Naive B cell (primary cell): ENCODE results near the gene C18orf32. TPM values are rescaled to one million over a fixed set of nuclear protein-coding genes. Genes with fewer than 3 reads are reported as not detected.
"Not testable (repeated sequence)": the region's sequence is repeated elsewhere in the genome, so short reads cannot be mapped to it uniquely, and the experiment has no call there.

Source experiments
- ATAC-seq, 2 donors: fragments of 150-1000 bp; cut with Tn5 transposase; 2 replicates each; pipeline ENCODE4 v1.10.0; 2021; ENCODE audit warnings: low read depth in 2 of 2, mild to moderate bottlenecking in 2 of 2, moderate library complexity in 2 of 2
- DNase-seq: peaks from one replicate; pipeline ENCODE4 v3.0.0; 2022
- H3K27ac Mint-ChIP-seq, 6 donors: one replicate each; pipeline ENCODE4 v1.8.0; 2020 to 2022; ENCODE audit warnings: mild to moderate bottlenecking in 6 of 6, mixed read lengths in 6 of 6, moderate library complexity in 5 of 6, inconsistent platforms in 2 of 6
- H3K27me3 Mint-ChIP-seq, 3 donors: one replicate each; pipeline ENCODE4 v1.8.0; 2021 to 2022; ENCODE audit warnings: mixed read lengths in 3 of 3, mild to moderate bottlenecking in 1 of 3
- H3K36me3 Mint-ChIP-seq, 2 donors: one replicate each; pipeline ENCODE4 v1.8.0; 2020 to 2022; ENCODE audit warnings: mixed read lengths in 2 of 2, inconsistent platforms in 1 of 2, mild to moderate bottlenecking in 1 of 2
- H3K4me1 Mint-ChIP-seq, 3 donors: one replicate each; pipeline ENCODE4 v1.8.0; 2020 to 2022; ENCODE audit warnings: mixed read lengths in 3 of 3, inconsistent platforms in 1 of 3, mild to moderate bottlenecking in 1 of 3, moderate library complexity in 1 of 3
- H3K4me3 Mint-ChIP-seq, 8 donors: one replicate each; pipeline ENCODE4 v1.8.0; 2020 to 2022; ENCODE audit warnings: mild to moderate bottlenecking in 8 of 8, mixed read lengths in 8 of 8, moderate library complexity in 8 of 8, inconsistent platforms in 2 of 8
- H3K9me3 Mint-ChIP-seq, 7 donors: one replicate each; pipeline ENCODE4 v1.8.0; 2020 to 2022; ENCODE audit warnings: mixed read lengths in 7 of 7, mild to moderate bottlenecking in 5 of 7, inconsistent platforms in 2 of 7, moderate library complexity in 1 of 7
- polyA plus RNA-seq, 6 donors: library from polyadenylated mRNA; unstranded; fragments of 300-500 nt; fragmentation: Illumina TruSeq; gene quantifications; one replicate each; pipeline ENCODE4 v1.2.3, GENCODE V29; 2021; ENCODE audit warnings: low read depth in 6 of 6

C18orf32 gene
- polyA plus RNA-seq: 100 to 1,000 TPM; 106 to 205 (median 114) TPM

DNA sequence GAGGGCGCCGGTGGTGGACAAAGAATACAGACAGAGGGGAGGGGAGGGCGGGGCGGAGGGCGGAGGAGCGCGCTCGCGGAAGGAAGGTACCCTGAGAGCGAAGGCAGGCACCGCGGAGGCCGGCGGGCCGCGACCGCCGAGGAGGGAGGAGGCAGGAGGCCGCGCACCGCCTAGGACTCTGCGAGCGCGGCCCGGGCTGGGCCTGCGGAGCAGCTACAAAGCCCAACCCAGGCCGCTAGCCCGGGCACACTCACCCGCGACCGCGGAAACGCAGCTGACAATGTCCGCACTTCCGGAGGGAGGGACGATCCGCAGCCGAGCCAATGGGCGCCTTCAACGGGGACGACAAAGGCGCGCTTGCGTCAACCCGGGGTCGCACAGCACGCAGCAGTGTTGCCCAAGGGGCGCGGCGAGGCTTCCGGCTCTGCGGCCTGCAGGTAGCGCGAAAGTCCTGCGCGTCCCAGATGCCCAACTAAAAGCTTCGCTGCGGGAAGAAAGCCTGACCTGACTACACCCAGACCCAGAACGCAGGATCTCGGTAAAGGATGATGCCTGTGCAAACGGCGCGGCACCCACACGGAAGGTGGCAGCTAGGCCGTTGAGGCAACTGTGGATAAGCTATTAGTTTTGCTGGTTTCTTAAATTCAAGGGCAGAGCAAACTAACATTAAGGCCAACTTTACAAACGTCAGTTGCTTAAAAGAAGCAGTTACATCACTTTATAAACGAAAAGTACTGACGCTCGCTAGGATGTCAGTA is at the start of gene C18orf32:
Gene C18orf32, minus strand, starts transcription at position 282 of the 758 bp plus-strand sequence. CDS start 3,486 bp downstream, outside the sequence.
- peak within 1 kb of the TSS; percentile 92 to 100 (median 98) for H3K4me3 Mint-ChIP-seq
- ATAC-seq (peak; percentile 90 to 91), DNase-seq (peak; percentile 98)
- H3K9me3 Mint-ChIP-seq: no peaks in the 10 kb centered on the region
- H3K27me3 Mint-ChIP-seq: no peaks in the 10 kb centered on the region
- peak within 1 kb of the TSS; percentile 97 to 100 (median 99) for H3K27ac Mint-ChIP-seq
- H3K4me1 Mint-ChIP-seq: peaks cover 25 to 76% (median 48%) of the 10 kb centered on the region in 3 donors
- H3K36me3 Mint-ChIP-seq: peaks cover 29 to 35% of the 10 kb centered on the region in 2 donors

DNA sequence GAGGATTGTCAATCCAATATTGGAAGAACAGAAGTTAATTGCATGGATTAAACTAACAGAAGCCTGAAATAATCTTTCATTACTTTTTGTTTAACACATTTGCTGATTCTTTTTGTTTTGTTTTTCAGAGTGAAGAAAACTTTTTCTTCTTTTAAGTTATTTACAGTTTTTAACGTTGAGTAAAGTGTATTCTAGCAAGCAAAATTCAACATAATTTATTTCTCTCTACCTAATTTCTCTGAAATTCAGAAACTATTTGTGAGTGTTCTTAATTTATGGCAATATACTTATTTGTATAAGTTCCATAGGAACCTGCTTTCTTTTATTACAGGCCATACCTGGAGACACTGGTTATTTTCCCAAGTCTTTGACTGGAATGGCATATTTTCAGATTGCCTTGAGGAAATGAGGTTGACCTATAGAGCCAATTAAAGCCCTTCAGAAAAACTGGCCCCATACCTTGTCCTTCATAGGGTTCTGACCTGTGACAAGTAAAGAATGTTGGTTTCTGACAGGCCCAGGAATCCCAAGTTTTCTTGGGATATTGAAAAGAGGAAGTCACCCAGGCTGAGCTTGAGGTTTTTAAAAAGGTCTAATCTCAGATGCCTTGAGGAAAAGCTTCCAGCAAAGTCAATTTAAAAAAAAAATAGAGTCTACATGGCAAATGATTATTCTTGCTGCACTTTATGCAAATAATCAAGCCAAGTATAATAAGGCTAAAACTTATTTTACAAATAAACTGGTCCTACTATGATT is 48.0 kb upstream of the C18orf32 start:
- no peak for DNase-seq
- peaks cover 9 to 21% (median 13%) of the 10 kb centered on the region in 3 donors for H3K27me3 Mint-ChIP-seq

DNA sequence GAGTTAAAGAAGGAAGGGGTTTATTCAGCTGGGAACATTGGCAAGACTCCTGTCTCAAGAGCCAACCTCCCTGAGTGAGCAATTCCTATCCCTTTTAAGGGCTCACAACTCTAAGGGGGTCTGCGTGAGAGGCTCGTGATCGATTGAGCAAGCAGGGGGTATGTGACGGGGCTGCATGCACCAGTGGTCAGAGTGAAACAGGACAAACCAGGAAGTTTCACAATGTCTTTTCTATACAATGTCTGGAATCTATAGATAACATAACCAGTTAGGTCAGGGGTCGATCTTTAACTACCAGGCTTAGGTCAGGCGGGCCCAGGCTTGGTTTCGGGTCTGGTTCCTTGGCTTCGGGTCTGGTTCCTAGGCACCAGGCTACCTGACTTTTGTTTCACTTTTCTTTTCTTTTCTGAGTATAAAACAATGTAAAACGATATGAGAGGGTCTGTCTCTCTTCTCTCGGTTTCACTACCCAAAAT is 44.7 kb upstream of the C18orf32 start:
- H3K27ac Mint-ChIP-seq: no peak overlapping the region
- H3K36me3 Mint-ChIP-seq: no peaks in the 10 kb centered on the region
- H3K9me3 Mint-ChIP-seq: peaks cover 0 to 16% (median 4%) of the 10 kb centered on the region in 7 donors
- no peak for ATAC-seq
- no peaks in the 10 kb centered on the region for H3K4me1 Mint-ChIP-seq
- no peak for DNase-seq
- peaks cover 12 to 34% (median 18%) of the 10 kb centered on the region in 3 donors for H3K27me3 Mint-ChIP-seq
- peak overlapping the region in 1 of 8 donors; percentile 18 for H3K4me3 Mint-ChIP-seq

More for the DNA sequence above, 48.0 kb upstream of the C18orf32 start:
- H3K4me3 Mint-ChIP-seq: no peak overlapping the region
- H3K4me1 Mint-ChIP-seq: no peaks in the 10 kb centered on the region
- no peaks in the 10 kb centered on the region for H3K36me3 Mint-ChIP-seq
- H3K9me3 Mint-ChIP-seq: peaks cover 0 to 16% (median 4%) of the 10 kb centered on the region in 7 donors
- no peak for ATAC-seq
- H3K27ac Mint-ChIP-seq: no peak overlapping the region

DNA sequence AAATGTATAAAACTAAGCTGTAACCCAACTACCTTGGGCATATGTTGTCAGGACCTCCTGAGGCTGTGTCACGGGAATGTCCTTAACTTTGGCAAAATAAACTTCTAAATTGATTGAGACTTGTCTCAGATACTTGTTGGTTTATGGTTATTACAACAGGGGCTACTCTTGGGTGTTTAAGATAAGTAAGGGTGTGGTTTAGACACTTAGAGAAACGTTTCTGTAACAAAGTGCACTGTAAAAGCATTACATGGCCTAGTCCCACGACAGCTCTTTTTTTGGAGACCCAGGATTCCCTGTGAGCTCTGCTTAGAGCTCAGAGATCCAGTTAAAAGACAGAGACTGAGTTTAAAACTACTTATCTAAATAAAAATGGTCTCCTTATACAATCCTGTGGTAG is 42.6 kb upstream of the C18orf32 start:
- H3K4me1 Mint-ChIP-seq: no peaks in the 10 kb centered on the region
- no peak for ATAC-seq
- no peaks in the 10 kb centered on the region for H3K36me3 Mint-ChIP-seq
- H3K27me3 Mint-ChIP-seq: peaks cover 12 to 29% (median 15%) of the 10 kb centered on the region in 3 donors
- peak overlapping the region in 1 of 6 donors; percentile 17 for H3K27ac Mint-ChIP-seq
- no peak overlapping the region for H3K4me3 Mint-ChIP-seq
- peaks cover 0 to 3% (median 0%) of the 10 kb centered on the region in 7 donors for H3K9me3 Mint-ChIP-seq
- DNase-seq: no peak

DNA sequence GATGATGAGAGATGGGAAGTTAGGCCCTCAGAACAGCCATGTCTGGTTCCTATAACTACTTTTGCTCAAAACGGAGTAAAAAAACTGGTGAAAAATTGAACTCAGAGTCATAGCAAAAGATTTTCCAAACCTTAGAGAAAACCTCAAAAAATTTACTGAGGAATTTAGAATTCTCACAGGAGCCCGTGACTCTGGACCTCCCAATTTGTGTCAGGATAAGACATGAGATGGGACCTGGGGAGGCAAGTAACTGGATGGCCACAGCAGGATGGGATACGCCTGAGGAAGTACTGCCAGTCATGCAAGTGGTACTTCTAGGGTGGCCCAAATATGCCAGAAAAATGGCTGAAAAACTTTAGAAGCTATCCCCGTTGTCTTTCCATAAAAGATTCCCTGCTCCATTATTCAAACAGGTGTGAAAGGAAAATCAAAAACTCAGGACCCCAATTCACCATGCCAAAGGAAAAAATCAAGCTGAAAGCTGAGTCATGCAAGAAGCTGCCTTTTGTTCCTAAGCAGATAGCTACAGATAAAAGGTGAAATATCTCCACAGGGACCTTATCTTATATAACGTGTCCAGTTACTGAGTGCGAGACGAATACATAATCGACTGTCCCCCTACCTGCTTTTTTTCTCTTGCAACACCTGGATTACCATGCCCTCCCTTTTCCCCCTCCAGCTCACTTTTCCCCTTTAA is 40.7 kb upstream of the C18orf32 start:
- ATAC-seq (no peak), DNase-seq (no peak)
- H3K27me3 Mint-ChIP-seq: peaks cover 16 to 40% (median 31%) of the 10 kb centered on the region in 3 donors
- peaks cover 0 to 6% (median 0%) of the 10 kb centered on the region in 7 donors for H3K9me3 Mint-ChIP-seq
- H3K36me3 Mint-ChIP-seq: no peaks in the 10 kb centered on the region
- no peak overlapping the region for H3K27ac Mint-ChIP-seq
- H3K4me3 Mint-ChIP-seq: peak overlapping the region in 1 of 8 donors; percentile 11
- no peaks in the 10 kb centered on the region for H3K4me1 Mint-ChIP-seq

DNA sequence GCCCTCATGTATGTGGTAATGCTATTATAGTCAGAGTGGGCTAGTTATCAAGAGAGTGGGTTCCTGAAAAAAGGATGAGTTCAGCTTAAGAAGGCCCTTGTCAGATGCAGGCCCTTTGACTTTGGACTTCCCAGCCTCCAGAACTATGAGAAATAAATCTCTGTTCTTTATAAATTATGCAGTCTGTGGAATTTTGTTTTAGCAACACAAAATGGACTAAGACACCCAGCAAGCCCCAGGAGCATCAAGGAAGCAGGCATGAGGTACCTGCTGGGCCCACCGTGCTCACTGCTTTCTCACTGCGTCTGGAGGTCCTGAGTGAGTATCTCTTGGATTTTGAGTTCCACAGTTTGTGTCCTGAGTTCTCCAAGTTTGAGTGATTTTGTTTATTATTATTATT is 38.9 kb upstream of the C18orf32 start:
- peaks cover 12 to 49% (median 34%) of the 10 kb centered on the region in 3 donors for H3K27me3 Mint-ChIP-seq
- no peak overlapping the region for H3K27ac Mint-ChIP-seq
- ATAC-seq (no peak), DNase-seq (no peak)
- peaks cover 0 to 6% (median 0%) of the 10 kb centered on the region in 7 donors for H3K9me3 Mint-ChIP-seq
- H3K4me3 Mint-ChIP-seq: no peak overlapping the region
- no peaks in the 10 kb centered on the region for H3K36me3 Mint-ChIP-seq
- no peaks in the 10 kb centered on the region for H3K4me1 Mint-ChIP-seq

DNA sequence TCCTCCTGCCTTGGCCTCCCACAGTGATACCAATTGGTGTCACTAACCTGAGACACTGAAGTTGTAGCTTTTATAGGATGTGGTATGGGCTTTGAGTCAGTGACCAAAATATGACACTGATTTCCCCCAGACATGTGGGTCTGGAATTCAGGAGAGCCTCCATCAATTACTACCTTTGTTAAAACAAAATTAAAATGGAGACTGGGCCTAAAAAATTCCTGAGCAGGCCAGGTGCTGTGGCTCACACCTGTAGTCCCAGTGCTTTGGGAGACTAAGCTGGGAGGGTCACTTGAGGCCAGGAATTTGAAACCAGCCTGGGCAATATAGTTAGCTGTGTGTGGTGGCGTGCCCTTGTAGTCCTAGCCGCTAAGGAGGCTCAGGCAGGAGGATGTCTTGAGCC is 37.9 kb upstream of the C18orf32 start:
- no peak for DNase-seq

DNA sequence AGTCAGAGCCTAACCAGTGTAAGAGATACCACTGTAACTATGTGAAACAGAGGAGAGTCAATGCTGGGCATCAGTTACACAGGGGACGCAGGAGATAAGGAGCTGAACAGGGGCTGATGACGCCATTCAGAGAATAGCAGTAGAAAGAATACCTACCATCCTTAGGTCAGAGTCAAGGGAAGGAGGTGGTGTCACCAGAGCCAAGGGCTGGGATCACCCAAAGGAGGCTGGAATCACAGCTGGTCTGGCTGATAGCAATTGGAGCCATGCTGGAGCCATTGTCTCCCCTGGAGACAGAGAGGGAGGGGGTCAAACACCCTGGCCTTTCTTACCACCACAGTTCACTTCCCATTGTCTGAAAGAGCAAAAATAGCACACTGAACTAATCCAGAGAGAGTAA is 37.3 kb upstream of the C18orf32 start:
- Mint-ChIP-seq H3K27me3 (peaks cover 4 to 40% (median 21%) of the 10 kb centered on the region in 3 donors), H3K27ac (no peak overlapping the region), H3K4me3 (no peak overlapping the region), H3K36me3 (no peaks in the 10 kb centered on the region), H3K4me1 (no peaks in the 10 kb centered on the region), H3K9me3 (peaks cover 0 to 3% (median 0%) of the 10 kb centered on the region in 7 donors)
- ATAC-seq (no peak), DNase-seq (no peak)

More for the DNA sequence above, 37.9 kb upstream of the C18orf32 start:
- H3K36me3 Mint-ChIP-seq: no peaks in the 10 kb centered on the region
- H3K27ac Mint-ChIP-seq: no peak overlapping the region
- H3K4me1 Mint-ChIP-seq: no peaks in the 10 kb centered on the region
- H3K4me3 Mint-ChIP-seq: no peak overlapping the region
- H3K9me3 Mint-ChIP-seq: peaks cover 0 to 3% (median 0%) of the 10 kb centered on the region in 7 donors
- no peak for ATAC-seq
- peaks cover 7 to 45% (median 27%) of the 10 kb centered on the region in 3 donors for H3K27me3 Mint-ChIP-seq

DNA sequence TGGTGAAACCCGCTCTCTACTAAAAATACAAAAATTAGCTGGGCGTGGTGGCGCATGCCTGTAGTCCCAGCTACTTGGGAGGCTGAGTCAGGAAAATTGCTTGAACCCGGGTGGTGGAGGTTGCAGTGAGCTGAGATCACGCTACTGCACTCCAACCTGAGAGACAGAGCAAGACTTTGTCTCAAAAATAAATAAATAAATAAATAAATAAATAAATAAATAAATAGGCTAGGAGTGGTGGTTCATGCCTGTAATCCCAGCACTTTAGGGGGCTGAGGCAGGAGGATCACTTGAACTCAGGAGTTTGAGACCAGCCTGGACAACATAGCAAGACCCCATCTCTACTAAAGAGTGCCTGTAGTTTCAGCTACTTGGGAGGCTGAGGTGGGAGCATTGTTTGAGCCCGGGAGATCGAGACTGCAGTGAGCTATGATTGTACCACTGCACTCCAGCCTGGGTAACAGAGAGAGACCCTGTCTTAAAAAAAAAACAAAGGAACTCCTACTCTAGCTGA is 36.6 kb upstream of the C18orf32 start:
- H3K27me3 Mint-ChIP-seq: peaks cover 4 to 35% (median 19%) of the 10 kb centered on the region in 3 donors
- H3K4me1 Mint-ChIP-seq, H3K9me3 Mint-ChIP-seq, H3K27ac Mint-ChIP-seq, H3K36me3 Mint-ChIP-seq, ATAC-seq, H3K4me3 Mint-ChIP-seq, DNase-seq: not testable (repeated sequence)

DNA sequence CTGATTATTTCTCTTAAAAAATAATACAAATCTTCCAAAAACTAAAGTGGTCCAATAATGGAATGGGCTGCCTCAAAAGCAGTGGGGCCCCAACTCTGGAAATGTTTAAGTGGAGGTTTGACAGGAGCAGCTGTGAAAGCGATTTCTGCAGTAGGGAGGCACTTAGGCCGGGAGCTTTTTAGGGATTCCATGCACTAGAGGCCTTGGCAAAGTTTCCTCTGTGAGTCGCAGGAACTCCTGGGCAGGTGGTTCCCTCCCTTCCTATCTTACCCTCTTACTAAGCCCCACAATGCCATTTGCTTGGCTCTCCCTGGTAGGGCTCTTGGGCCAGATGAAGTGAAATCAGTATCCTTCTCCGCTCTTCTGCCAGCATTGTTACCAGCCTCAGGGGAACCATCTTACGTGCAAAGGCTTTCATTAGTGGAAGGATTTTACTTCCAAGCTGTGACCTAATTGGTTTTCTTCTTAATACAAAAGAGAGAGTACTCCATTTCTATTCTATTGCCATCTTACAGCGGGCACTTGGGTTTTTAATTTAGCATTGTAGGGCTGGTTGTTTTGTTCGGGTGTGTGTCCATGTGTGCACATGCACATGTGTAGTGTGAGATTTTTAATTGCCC is 34.3 kb upstream of the C18orf32 start:
- Mint-ChIP-seq H3K9me3 (peaks cover 0 to 3% (median 0%) of the 10 kb centered on the region in 7 donors), H3K27ac (no peak overlapping the region), H3K36me3 (no peaks in the 10 kb centered on the region), H3K4me3 (no peak overlapping the region), H3K4me1 (no peaks in the 10 kb centered on the region), H3K27me3 (peaks cover 4 to 33% (median 19%) of the 10 kb centered on the region in 3 donors)
- ATAC-seq: no peak
- DNase-seq: no peak

DNA sequence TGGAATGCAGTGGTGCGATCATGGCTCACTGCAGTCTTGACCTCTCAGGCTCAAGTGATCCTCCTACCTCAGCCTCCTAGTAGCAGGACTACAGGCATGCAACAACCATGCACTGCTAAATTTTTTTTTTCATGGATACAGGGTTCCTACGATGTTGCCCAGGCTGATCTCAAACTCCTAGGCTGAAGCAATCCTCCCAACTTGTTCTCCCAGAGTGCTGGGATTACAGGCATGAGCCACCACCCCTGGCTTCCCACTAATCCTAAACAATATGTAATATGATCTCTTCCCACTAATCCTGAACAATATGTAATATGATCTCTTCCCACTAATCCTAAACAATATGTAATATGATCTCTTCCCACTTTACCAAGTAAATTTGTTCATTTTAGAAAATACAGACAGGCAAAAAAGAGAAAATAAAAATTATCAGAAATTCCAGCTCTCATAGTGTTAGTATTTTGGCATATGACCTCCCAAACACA is 33.7 kb upstream of the C18orf32 start:
- no peak for DNase-seq
- no peaks in the 10 kb centered on the region for H3K36me3 Mint-ChIP-seq
- no peak for ATAC-seq
- H3K4me1 Mint-ChIP-seq: no peaks in the 10 kb centered on the region
- no peak overlapping the region for H3K4me3 Mint-ChIP-seq
- peaks cover 4 to 33% (median 19%) of the 10 kb centered on the region in 3 donors for H3K27me3 Mint-ChIP-seq
- no peak overlapping the region for H3K27ac Mint-ChIP-seq
- H3K9me3 Mint-ChIP-seq: peaks cover 0 to 3% (median 0%) of the 10 kb centered on the region in 7 donors

DNA sequence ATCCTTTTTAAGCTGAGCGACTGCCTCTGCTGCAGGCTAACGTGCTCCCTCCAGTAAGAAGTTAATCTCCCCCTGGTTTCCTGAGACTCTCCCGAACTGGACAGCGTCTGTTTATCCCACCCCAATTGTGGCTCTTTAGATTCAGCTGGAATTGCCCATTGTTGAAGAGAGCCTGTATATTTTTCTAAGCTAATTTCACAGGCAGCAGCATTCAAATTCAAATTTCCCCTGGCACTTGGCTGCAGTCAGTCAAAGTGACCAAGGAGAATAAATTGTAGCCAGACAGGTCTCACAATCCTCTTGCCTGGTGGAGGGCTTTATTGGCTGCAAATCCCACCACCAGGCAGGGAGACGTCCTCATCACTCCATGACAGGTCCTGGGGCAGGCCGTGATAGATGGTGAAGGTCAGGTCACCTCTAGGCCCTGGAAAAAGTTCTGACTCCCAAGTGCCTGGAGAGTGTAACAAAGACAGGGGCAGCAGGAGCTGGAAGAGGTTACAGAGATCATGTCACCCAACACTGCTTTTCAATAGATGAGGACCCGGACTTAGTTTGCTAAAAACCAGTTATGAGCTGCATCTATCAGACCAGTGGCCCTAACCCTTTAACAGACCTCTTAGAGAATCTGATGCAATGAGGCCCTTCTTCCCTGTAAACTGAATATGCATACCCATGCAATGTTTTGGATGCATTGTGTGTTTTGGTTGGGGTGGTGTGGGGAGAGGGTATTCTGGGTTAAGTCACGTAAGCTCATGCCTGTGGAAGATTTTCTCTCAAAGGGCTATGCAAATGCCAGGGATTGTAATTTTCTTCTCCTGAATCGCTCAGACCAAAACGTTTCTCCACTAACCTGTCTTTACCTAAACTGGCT is 32.3 kb upstream of the C18orf32 start:
- H3K27me3 Mint-ChIP-seq: peaks cover 4 to 30% (median 16%) of the 10 kb centered on the region in 3 donors
- no peak for DNase-seq
- H3K4me1 Mint-ChIP-seq: no peaks in the 10 kb centered on the region
- no peak overlapping the region for H3K4me3 Mint-ChIP-seq
- no peak for ATAC-seq
- H3K27ac Mint-ChIP-seq: no peak overlapping the region
- peaks cover 0 to 3% (median 0%) of the 10 kb centered on the region in 7 donors for H3K9me3 Mint-ChIP-seq
- no peaks in the 10 kb centered on the region for H3K36me3 Mint-ChIP-seq
